GM12878 (cell line): ENCODE measurements around the gene DENND1A.

Experiments used
- CTCF ChIP-seq, 3 experiments: IDR thresholded peaks in 2 of 3; conservative IDR thresholded peaks in 1 of 3; 2 replicates each; pipeline ENCODE4 v1.5.1; 2011; ENCODE audit warnings: low read depth in 3 of 3, low read length in 3 of 3, mild to moderate bottlenecking in 3 of 3, control low read depth in 2 of 3, moderate library complexity in 2 of 3, inconsistent platforms in 1 of 3, mixed read lengths in 1 of 3; ENCODE audit not compliant: control insufficient read depth in 2 of 3, insufficient read depth in 1 of 3; ENCODE audit errors: extremely low read depth in 1 of 3
- MAX ChIP-seq: IDR thresholded peaks from 2 replicates; pipeline ENCODE4 v1.6.1; 2012; ENCODE audit warnings: low read depth, low read length, improper control_type of control experiment
- POLR2AphosphoS2 ChIP-seq: IDR thresholded peaks from 2 replicates; pipeline ENCODE4 v1.6.1; 2011; ENCODE audit warnings: low read depth, mild to moderate bottlenecking, low read length, improper control_type of control experiment, moderate library complexity
- STAT1 ChIP-seq: fragments of 450-650 bp; conservative IDR thresholded peaks from 2 replicates; pipeline ENCODE4 v1.6.1; 2014; ENCODE audit warnings: antibody characterized with exemption, mild to moderate bottlenecking
- SUPT20H ChIP-seq: IDR thresholded peaks from 2 replicates; pipeline ENCODE4 v1.6.1; 2011; ENCODE audit warnings: low read depth, mild to moderate bottlenecking, low read length, moderate library complexity, borderline replicate concordance; ENCODE audit not compliant: control insufficient read depth

- no peak for TF ChIP-seq STAT1
- TF ChIP-seq SUPT20H: no peak
- no peak for TF ChIP-seq CTCF (IDR thresholded peaks at IDR 0.05 in 2 of 3, conservative IDR thresholded peaks at IDR 0.05 in 1 of 3; ENCODE audit: control insufficient read depth in 2 of 3, extremely low read depth in 1 of 3, insufficient read depth in 1 of 3, low read depth in 3 of 3, low read length in 3 of 3)
- no peak for TF ChIP-seq POLR2AphosphoS2
- no peak for TF ChIP-seq MAX
Observed at GRCh38 chr9:123542435-123543225, 387.3 kb downstream of the DENND1A start.
